Measurements from ENCODE around the gene CHEK2. TPM values are rescaled to one million over a fixed set of nuclear protein-coding genes. Genes with fewer than 3 reads are reported as not detected.
A peak's percentile ranks its signal among the peaks of the same experiment; 100 is the strongest.

CHEK2 gene
- total and polyA plus RNA-seq, 2 experiments from 2014 or later, result 12.2 to 21.8 TPM

- DNase-seq, result no peak
- H3K27me3 ChIP-seq (replicated peaks; ENCODE audit: insufficient read depth), result no peaks in the 10 kb centered on the region
- 95 to 100% methylated on average over 1 of the region's 1 CpG for WGBS, 2 experiments (ENCODE audit: low coverage in 1 of 2, low lambda C conversion rate in 2 of 2, missing lambda C conversion rate in 2 of 2)
- peaks cover 8% of the 10 kb centered on the region; the same call in 1 of the 2 replicates for H4K20me1 ChIP-seq (ENCODE audit: insufficient read depth)
- no peaks in the 10 kb centered on the region for H3K4me1 ChIP-seq (ENCODE audit: insufficient read depth)
- H3K9me2 ChIP-seq (ENCODE audit: insufficient read depth), result no peaks in the 10 kb centered on the region
- H3K9ac ChIP-seq, result no peak overlapping the region
- no peaks in the 10 kb centered on the region for H3F3A ChIP-seq (ENCODE audit: insufficient read depth)
- TF ChIP-seq EZH2 (IDR thresholded peaks at IDR 0.05; ENCODE audit: insufficient read depth, poor library complexity, severe bottlenecking), result no peak
- TF ChIP-seq EZH2phosphoT487 (IDR thresholded peaks at IDR 0.05; ENCODE audit: insufficient read depth, low read depth), result no peak
- no peak overlapping the region for H3K27ac ChIP-seq
- no peak overlapping the region for H3K4me2 ChIP-seq (ENCODE audit: unreplicated experiment)
- peaks cover 33% of the 10 kb centered on the region; the same call in 1 of the 2 replicates for H3K36me3 ChIP-seq (ENCODE audit: low read depth)
- no peaks in the 10 kb centered on the region for H3K9me3 ChIP-seq (ENCODE audit: low read depth)
- peaks cover 87% of the 10 kb centered on the region for H3K79me2 ChIP-seq (ENCODE audit: insufficient read depth)
- no peak overlapping the region for H2AFZ ChIP-seq
- no peak overlapping the region for H3K4me3 ChIP-seq
- in situ Hi-C loops (cut with MboI), result no loop called here
Measured at GRCh38 chr22:28780296-28780695, 38.7 kb upstream of the CHEK2 start.

- Histone ChIP-seq H3K4me3 (no peak overlapping the region), H3K27ac (no peak overlapping the region), H3K79me2 (ENCODE audit: insufficient read depth) (peaks cover 87% of the 10 kb centered on the region), H4K20me1 (ENCODE audit: insufficient read depth) (peaks cover 8% of the 10 kb centered on the region; the same call in 1 of the 2 replicates), H2AFZ (no peak overlapping the region), H3K9me3 (ENCODE audit: low read depth) (no peaks in the 10 kb centered on the region), H3K4me1 (ENCODE audit: insufficient read depth) (0 out of 2 replicates have a peak, but pooled peaks cover under 1% of the 10 kb centered on the region), H3K9me2 (ENCODE audit: insufficient read depth) (no peaks in the 10 kb centered on the region), H3K4me2 (ENCODE audit: unreplicated experiment) (no peak overlapping the region), H3K27me3 (replicated peaks; ENCODE audit: insufficient read depth) (no peaks in the 10 kb centered on the region), H3F3A (ENCODE audit: insufficient read depth) (no peaks in the 10 kb centered on the region; the same call in 1 of the 2 replicates), H3K9ac (no peak overlapping the region), H3K36me3 (ENCODE audit: low read depth) (peaks cover 33% of the 10 kb centered on the region; the same call in 1 of the 2 replicates)
- WGBS, 2 experiments (ENCODE audit: low coverage in 1 of 2, low lambda C conversion rate in 2 of 2, missing lambda C conversion rate in 2 of 2), result 89 to 91% methylated on average over 5 of the region's 5 CpGs
- TF ChIP-seq EZH2phosphoT487 (IDR thresholded peaks at IDR 0.05; ENCODE audit: insufficient read depth, low read depth), result no peak
- TF ChIP-seq EZH2 (IDR thresholded peaks at IDR 0.05; ENCODE audit: insufficient read depth, poor library complexity, severe bottlenecking), result no peak
- DNase-seq, result no peak
- in situ Hi-C loops (cut with MboI), result no loop called here
Measured at GRCh38 chr22:28779833-28780232, 38.2 kb upstream of the CHEK2 start.

GRCh38 chr22:28774378-28774777 lies 32.8 kb upstream of the CHEK2 start:
- H3K9ac ChIP-seq, result no peak overlapping the region
- in situ Hi-C loops (cut with MboI), result no loop called here
- H3F3A ChIP-seq (ENCODE audit: insufficient read depth), result peaks cover 12% of the 10 kb centered on the region
- H2AFZ ChIP-seq, result no peak overlapping the region
- no peak for TF ChIP-seq EZH2phosphoT487 (IDR thresholded peaks at IDR 0.05; ENCODE audit: insufficient read depth, low read depth)
- no peak for TF ChIP-seq EZH2 (IDR thresholded peaks at IDR 0.05; ENCODE audit: insufficient read depth, poor library complexity, severe bottlenecking)
- H3K27ac ChIP-seq, result peak overlapping the region; percentile 92
- H3K79me2 ChIP-seq (ENCODE audit: insufficient read depth), result peaks cover 58% of the 10 kb centered on the region
- H4K20me1 ChIP-seq (ENCODE audit: insufficient read depth), result no peaks in the 10 kb centered on the region
- no peaks in the 10 kb centered on the region for H3K9me3 ChIP-seq (ENCODE audit: low read depth)
- 90 to 100% methylated on average over 1 of the region's 1 CpG for WGBS, 2 experiments (ENCODE audit: low coverage in 1 of 2, low lambda C conversion rate in 2 of 2, missing lambda C conversion rate in 2 of 2)
- DNase-seq, result no peak
- peak overlapping the region; percentile 84 for H3K4me2 ChIP-seq (ENCODE audit: unreplicated experiment)
- H3K36me3 ChIP-seq (ENCODE audit: low read depth), result peaks cover 17% of the 10 kb centered on the region
- H3K27me3 ChIP-seq (replicated peaks; ENCODE audit: insufficient read depth), result no peaks in the 10 kb centered on the region
- H3K4me1 ChIP-seq (ENCODE audit: insufficient read depth), result 0 out of 2 replicates have a peak, but pooled peaks cover 8% of the 10 kb centered on the region
- peak overlapping the region; percentile 82 for H3K4me3 ChIP-seq
- H3K9me2 ChIP-seq (ENCODE audit: insufficient read depth), result no peaks in the 10 kb centered on the region

GRCh38 chr22:28773461-28773867 lies 31.8 kb upstream of the CHEK2 start:
- WGBS, 2 experiments (ENCODE audit: low coverage in 1 of 2, low lambda C conversion rate in 2 of 2, missing lambda C conversion rate in 2 of 2), result 0 to 1% methylated on average over 10 of the region's 10 CpGs
- Histone ChIP-seq H3F3A (ENCODE audit: insufficient read depth) (peaks cover 12% of the 10 kb centered on the region), H3K36me3 (ENCODE audit: low read depth) (peaks cover 14% of the 10 kb centered on the region), H2AFZ (peak overlapping the region; percentile 79), H3K27me3 (replicated peaks; ENCODE audit: insufficient read depth) (no peaks in the 10 kb centered on the region), H3K9me3 (ENCODE audit: low read depth) (no peaks in the 10 kb centered on the region), H3K4me1 (ENCODE audit: insufficient read depth) (0 out of 2 replicates have a peak, but pooled peaks cover 8% of the 10 kb centered on the region), H3K27ac (peak overlapping the region; percentile 92), H4K20me1 (ENCODE audit: insufficient read depth) (no peaks in the 10 kb centered on the region), H3K4me3 (peak overlapping the region; percentile 82), H3K9me2 (ENCODE audit: insufficient read depth) (no peaks in the 10 kb centered on the region), H3K79me2 (ENCODE audit: insufficient read depth) (peaks cover 49% of the 10 kb centered on the region), H3K4me2 (ENCODE audit: unreplicated experiment) (peak overlapping the region; percentile 84), H3K9ac (peak overlapping the region; percentile 95)
- DNase-seq, result peak; percentile 63
- TF ChIP-seq EZH2phosphoT487 (IDR thresholded peaks at IDR 0.05; ENCODE audit: insufficient read depth, low read depth), result no peak
- no peak for TF ChIP-seq EZH2 (IDR thresholded peaks at IDR 0.05; ENCODE audit: insufficient read depth, poor library complexity, severe bottlenecking)
- in situ Hi-C loops (cut with MboI), result no loop called here

All from GM23248 (cell line).